ENCODE data around the gene SLC39A11.

DNA sequence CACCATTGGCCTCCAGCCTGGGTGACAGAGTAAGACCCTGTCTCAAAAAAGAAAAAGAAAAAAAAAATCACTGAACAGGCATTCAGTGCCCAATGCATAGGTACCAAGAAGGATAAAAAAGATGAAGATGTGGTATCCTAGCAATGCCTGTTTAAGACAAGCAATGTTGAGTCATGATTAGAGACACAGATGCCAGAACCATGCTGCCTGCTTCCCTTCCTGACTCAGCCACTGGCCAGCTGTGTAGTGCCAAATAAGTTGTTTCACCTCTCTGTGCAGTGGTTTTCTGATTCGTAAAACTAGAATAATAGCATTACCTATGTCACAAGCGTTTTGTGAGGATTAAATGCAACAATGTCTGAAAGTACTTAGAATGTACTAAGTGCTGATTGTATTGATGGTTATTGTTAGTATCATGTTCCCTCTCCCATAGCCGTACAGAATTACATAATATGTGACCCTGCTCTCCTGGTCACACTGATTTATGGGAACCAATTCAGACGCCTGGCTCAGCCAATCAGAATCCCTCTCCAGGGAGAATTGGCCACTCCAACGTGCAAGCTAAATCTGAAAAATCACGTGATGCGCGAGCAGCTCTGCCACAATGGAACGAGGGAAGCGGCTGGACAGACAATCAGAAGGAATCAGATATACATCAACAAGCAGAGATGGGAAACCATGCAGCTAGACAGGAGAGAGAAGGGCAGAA, 241.9 kb downstream of the SLC39A11 start:
- TF ChIP-seq, protein P1, sequence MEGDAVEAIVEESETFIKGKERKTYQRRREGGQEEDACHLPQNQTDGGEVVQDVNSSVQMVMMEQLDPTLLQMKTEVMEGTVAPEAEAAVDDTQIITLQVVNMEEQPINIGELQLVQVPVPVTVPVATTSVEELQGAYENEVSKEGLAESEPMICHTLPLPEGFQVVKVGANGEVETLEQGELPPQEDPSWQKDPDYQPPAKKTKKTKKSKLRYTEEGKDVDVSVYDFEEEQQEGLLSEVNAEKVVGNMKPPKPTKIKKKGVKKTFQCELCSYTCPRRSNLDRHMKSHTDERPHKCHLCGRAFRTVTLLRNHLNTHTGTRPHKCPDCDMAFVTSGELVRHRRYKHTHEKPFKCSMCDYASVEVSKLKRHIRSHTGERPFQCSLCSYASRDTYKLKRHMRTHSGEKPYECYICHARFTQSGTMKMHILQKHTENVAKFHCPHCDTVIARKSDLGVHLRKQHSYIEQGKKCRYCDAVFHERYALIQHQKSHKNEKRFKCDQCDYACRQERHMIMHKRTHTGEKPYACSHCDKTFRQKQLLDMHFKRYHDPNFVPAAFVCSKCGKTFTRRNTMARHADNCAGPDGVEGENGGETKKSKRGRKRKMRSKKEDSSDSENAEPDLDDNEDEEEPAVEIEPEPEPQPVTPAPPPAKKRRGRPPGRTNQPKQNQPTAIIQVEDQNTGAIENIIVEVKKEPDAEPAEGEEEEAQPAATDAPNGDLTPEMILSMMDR (IDR thresholded peaks at IDR 0.05) = no peak
- no peak for TF ChIP-seq POLR2A (IDR thresholded peaks at IDR 0.05)

Measured in body of pancreas (tissue), 4 donors.